OCI-LY3 (cell line): ENCODE data around the gene IFI6.

ENCODE experiments used
- H2AFZ ChIP-seq: fragments of 200-600, 300-600 bp; shearing (Covaris generic); 2 replicates; pipeline ENCODE4 v1.6.0; 2014; ENCODE audit warnings: antibody characterized with exemption, low read depth, low read length
- H3K27ac ChIP-seq: fragments of 200-600, 300-600 bp; sonication (generic); 2 replicates; pipeline ENCODE4 v1.5.1; 2014; ENCODE audit warnings: mild to moderate bottlenecking, low read length, moderate library complexity, mixed read lengths
- H3K27me3 ChIP-seq: fragments of 200-600, 300-600 bp; sonication (generic); 2 replicates; pipeline ENCODE4 v1.6.1; 2014; ENCODE audit warnings: low read depth, low read length, mixed read lengths
- H3K36me3 ChIP-seq: fragments of 200-600, 300-600 bp; sonication (generic); replicated peaks from 2 replicates; pipeline ENCODE3; 2014; ENCODE audit warnings: low read depth, low read length, mixed read lengths
- H3K4me1 ChIP-seq: fragments of 300-600, 200-600 bp; sonication (generic); 2 replicates; pipeline ENCODE4 v1.6.1; 2014; ENCODE audit warnings: low read length, mixed read lengths
- H3K4me2 ChIP-seq: fragments of 200-600, 300-600 bp; sonication (generic); 2 replicates; pipeline ENCODE4 v1.6.1; 2014; ENCODE audit warnings: low read length, mixed read lengths
- H3K4me3 ChIP-seq: fragments of 300-600, 200-600 bp; sonication (generic); 2 replicates; pipeline ENCODE4 v1.5.1; 2014; ENCODE audit warnings: antibody characterized with exemption, mild to moderate bottlenecking, low read length, moderate library complexity
- H3K79me2 ChIP-seq: fragments of 300-600, 200-600 bp; shearing (Covaris generic); 2 replicates; pipeline ENCODE4 v1.6.1; 2014; ENCODE audit warnings: mild to moderate bottlenecking, low read length, mixed read lengths
- H3K9ac ChIP-seq: fragments of 300-600, 200-600 bp; shearing (Covaris generic); 2 replicates; pipeline ENCODE4 v1.6.0; 2014; ENCODE audit warnings: mild to moderate bottlenecking, low read length, moderate library complexity
- H3K9me3 ChIP-seq: fragments of 200-600, 300-600 bp; shearing (Covaris generic); 2 replicates; pipeline ENCODE4 v1.6.1; 2014; ENCODE audit warnings: low read length, mixed read lengths; ENCODE audit not compliant: insufficient read depth
- H4K20me1 ChIP-seq: fragments of 200-600, 300-600 bp; sonication (generic); 2 replicates; pipeline ENCODE4 v1.6.1; 2016; ENCODE audit warnings: low read length, mixed read lengths; ENCODE audit not compliant: insufficient read depth
- CTCF ChIP-seq: fragments of 200-600, 300-600 bp; sonication (generic); IDR thresholded peaks from 2 replicates; pipeline ENCODE4 v1.5.1; 2014; ENCODE audit warnings: antibody characterized with exemption, low read length, low read depth
- EZH2phosphoT487 ChIP-seq: fragments of 200-600 bp; shearing (Covaris generic); IDR thresholded peaks from 2 replicates; pipeline ENCODE4 v1.6.1; 2018; ENCODE audit warnings: antibody characterized with exemption, mixed run types, low read depth

The IFI6 gene

GRCh38 chr1:27635396-27636142 lies 36.4 kb downstream of the IFI6 start:
- TF ChIP-seq CTCF, result no peak
- TF ChIP-seq EZH2phosphoT487, result no peak
- Histone ChIP-seq H3K9ac (no peak overlapping the region), H3K4me2 (no peak overlapping the region), H3K79me2 (no peaks in the 10 kb centered on the region), H3K27ac (peak overlapping the region; percentile 90), H3K27me3 (no peaks in the 10 kb centered on the region), H3K9me3 (no peaks in the 10 kb centered on the region), H3K4me3 (no peak overlapping the region), H4K20me1 (no peaks in the 10 kb centered on the region), H3K36me3 (no peaks in the 10 kb centered on the region), H3K4me1 (peaks cover 74% of the 10 kb centered on the region), H2AFZ (no peak overlapping the region)

GRCh38 chr1:27634985-27635367 lies 37.0 kb downstream of the IFI6 start, which contains the start of gene FGR:
TSS of gene FGR (minus strand) at chr1:27635185. CDS start at chr1:27623916, 11,269 bp downstream.
- H3K4me1 ChIP-seq, result peaks cover 79% of the 10 kb centered on the region
- H3K79me2 ChIP-seq, result no peaks in the 10 kb centered on the region
- H3K36me3 ChIP-seq, result no peaks in the 10 kb centered on the region
- peak within 1 kb of the TSS; percentile 93 for H3K4me2 ChIP-seq
- H2AFZ ChIP-seq, result peak within 1 kb of the TSS; percentile 57; the same call in 1 of the 2 replicates
- no peaks in the 10 kb centered on the region for H4K20me1 ChIP-seq
- H3K9me3 ChIP-seq, result no peaks in the 10 kb centered on the region
- H3K9ac ChIP-seq, result peak within 1 kb of the TSS; percentile 84
- H3K27ac ChIP-seq, result peak within 1 kb of the TSS; percentile 90
- H3K4me3 ChIP-seq, result peak within 1 kb of the TSS; percentile 84
- no peak for TF ChIP-seq CTCF
- TF ChIP-seq EZH2phosphoT487, result no peak
- no peaks in the 10 kb centered on the region for H3K27me3 ChIP-seq

GRCh38 chr1:27634177-27634984 lies 37.6 kb downstream of the IFI6 start:
- H3K4me2 ChIP-seq, result peak overlapping the region; percentile 93

More at GRCh38 chr1:27634177-27634984, 37.6 kb downstream of the IFI6 start:
- Histone ChIP-seq H3K27ac (peak overlapping the region; percentile 43), H2AFZ (peak overlapping the region; percentile 57; the same call in 1 of the 2 replicates), H3K4me1 (peaks cover 85% of the 10 kb centered on the region), H3K4me3 (peak overlapping the region; percentile 84), H3K36me3 (no peaks in the 10 kb centered on the region), H3K9ac (peak overlapping the region; percentile 84), H4K20me1 (no peaks in the 10 kb centered on the region), H3K79me2 (no peaks in the 10 kb centered on the region), H3K9me3 (no peaks in the 10 kb centered on the region), H3K27me3 (no peaks in the 10 kb centered on the region)
- no peak for TF ChIP-seq EZH2phosphoT487
- no peak for TF ChIP-seq CTCF
